Adipose tissue (tissue), 3 donors: Measurements from ENCODE around the gene PPP4R3B. TPM values are rescaled to one million over a fixed set of nuclear protein-coding genes. Genes with fewer than 3 reads are reported as not detected.

Experiments
- H3K27ac ChIP-seq: one replicate; pipeline ENCODE4 v1.5.1; 2013; ENCODE audit warnings: low read depth, low read length
- WGBS, 3 donors: extraction: QIAGEN DNeasy Blood & Tissue Kit; methylation state at CpG; one replicate each; pipeline ENCODE4 v1.1.7; 2013; 5-methylcytosine and 5-hydroxymethylcytosine counted together
- polyA plus RNA-seq, 3 donors: library from polyadenylated mRNA; stranded (reverse); fragments of 200-250 nt; gene quantifications; one replicate each; pipeline ENCODE4 v1.2.3, GENCODE V29; 2013
- donor health status: healthy with polysubstance abuse.
- donor health status: Bipolar disorder and iron deficiency.
- donor health status: healthy.

The PPP4R3B gene
- polyA plus RNA-seq, 3 donors = 18.4 to 34.9 (median 22.7) TPM

DNA sequence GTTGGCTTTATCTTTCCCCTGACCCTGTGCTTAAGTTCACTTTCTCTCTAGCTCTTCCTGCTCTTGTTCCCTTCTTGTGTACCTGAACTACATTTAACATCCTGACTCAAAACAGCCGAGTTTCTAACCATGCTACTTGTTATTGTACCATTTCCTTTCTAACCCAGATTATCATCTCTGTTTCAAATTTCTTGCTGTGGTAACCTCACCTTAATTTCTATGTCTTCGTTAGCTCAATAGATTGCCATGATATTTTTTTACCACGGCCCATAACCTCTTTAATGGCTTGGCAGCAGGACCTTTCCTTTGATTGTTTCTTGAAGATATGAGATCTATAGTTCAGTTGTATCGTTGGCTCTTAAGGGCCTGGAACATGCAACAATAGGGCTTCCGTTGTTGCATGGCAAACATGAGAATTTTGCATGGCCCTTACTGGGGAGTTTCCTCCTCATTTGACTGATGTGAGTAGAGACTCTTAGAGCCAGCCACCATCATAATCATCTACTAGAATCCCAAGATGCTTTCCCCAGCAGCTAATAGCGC, 86.8 kb downstream of the PPP4R3B start:
- WGBS, 3 donors = 79 to 93% (median 80%) methylated on average over 6 of the region's 6 CpGs
- no peak overlapping the region for H3K27ac ChIP-seq

GRCh38 chr2:55526174-55526573, 91.2 kb downstream of the PPP4R3B start:
- no peak overlapping the region for H3K27ac ChIP-seq
- 97 to 100% (median 100%) methylated on average over 1 of the region's 1 CpG for WGBS, 3 donors

DNA sequence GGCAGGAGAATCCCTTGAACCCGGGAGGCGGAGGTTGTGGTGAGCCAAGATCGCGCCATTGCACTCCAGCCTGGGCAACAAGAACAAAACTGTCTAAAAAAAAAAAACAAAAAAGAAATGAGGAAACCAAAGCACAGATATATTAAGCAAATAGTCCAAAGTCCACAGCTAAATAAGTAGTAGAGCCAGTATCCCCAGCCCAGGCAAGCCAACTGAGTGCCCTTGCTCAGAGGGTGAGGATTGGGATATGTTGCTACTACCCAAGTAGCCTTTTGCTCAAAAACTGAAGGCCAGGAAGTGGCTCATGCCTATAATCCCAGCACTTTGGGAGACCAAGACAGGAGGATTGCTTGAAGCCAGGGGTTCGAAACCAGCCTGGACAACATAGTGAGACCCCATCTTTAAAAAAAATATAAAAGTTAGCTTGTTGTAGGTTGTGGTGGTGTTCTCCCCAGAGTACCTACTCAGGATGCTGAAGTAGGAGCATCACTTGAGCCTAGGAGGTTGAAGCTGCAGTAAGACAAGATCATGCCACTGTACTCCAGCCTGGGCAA, 92.5 kb downstream of the PPP4R3B start:
- 76 to 97% (median 87%) methylated on average over 5 of the region's 5 CpGs for WGBS, 3 donors

GRCh38 chr2:55519938-55520885, 97.2 kb downstream of the PPP4R3B start:
- no peak overlapping the region for H3K27ac ChIP-seq
- WGBS, 3 donors = 2% methylated on average over 35 of the region's 35 CpGs

More for the DNA sequence above, 92.5 kb downstream of the PPP4R3B start:
- H3K27ac ChIP-seq = no peak overlapping the region

DNA sequence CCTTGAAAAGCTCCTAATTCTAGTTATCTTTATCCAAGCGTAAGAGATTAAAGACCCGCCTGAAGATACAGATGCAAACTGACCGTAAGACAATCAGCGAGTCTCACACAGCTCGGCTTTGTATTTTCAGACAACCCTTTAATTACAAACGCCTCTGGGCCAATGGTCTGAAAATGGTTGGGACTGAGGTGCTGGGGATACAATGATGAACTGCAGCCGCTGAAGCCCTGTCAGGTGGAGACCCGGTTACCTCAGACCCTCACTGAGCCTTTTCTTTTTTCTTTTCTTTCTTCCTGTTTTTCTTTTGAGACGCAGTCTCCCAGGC, 98.6 kb downstream of the PPP4R3B start:
- 22 to 40% (median 31%) methylated on average over 9 of the region's 9 CpGs for WGBS, 3 donors
- H3K27ac ChIP-seq = no peak overlapping the region

GRCh38 chr2:55511508-55512124, 105.8 kb downstream of the PPP4R3B start:
- 31 to 42% (median 34%) methylated on average over 7 of the region's 7 CpGs for WGBS, 3 donors
- H3K27ac ChIP-seq = no peak overlapping the region

DNA sequence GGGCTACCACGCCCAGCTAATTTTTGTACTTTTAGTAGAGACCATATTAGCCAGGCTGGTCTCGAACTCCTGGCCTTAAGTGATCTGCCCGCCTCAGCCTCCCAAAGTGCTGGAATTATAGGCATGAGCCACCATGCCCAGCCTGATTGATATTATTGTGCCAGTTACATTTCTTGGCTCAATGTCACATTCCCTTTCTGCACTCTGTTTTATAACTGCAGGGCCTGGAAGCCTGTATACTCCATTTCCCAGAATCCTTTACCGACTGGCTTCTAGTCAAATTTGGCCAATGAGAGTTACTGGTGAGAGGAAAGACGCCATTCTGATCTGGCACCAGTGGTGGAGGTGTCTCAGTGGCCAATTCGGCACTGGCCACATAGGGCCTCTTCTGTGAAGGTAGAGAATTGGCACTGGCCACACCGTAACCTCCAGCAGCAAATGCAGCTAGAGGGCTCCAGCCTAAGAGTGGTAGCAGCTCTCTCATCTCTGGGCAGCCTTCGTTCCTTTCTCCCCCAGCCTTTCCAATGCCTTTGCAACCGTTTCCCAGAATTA, 114.8 kb downstream of the PPP4R3B start:
- no peak overlapping the region for H3K27ac ChIP-seq
- 84 to 94% (median 94%) methylated on average over 9 of the region's 9 CpGs for WGBS, 3 donors

DNA sequence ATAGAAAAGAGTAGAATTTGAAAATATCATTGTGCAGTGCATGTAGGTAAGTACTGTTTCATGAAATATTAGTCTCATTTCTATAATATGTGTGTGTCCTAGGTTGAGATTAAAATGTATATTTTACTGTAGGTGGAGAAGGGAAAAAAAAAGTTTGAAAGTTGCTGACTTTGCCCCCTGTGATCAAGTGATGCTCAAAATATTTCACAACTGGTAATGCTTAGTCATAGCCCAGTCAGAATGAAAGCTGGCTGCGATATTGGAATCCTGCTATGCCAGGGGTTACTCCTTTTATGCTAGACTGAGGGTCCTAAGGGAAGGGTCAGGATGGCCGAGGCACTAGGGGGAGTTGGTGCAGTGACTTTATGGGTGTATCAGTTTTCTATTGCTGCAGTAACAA, 117.4 kb downstream of the PPP4R3B start:
- H3K27ac ChIP-seq = no peak overlapping the region
- 54 to 70% (median 58%) methylated on average over 2 of the region's 2 CpGs for WGBS, 3 donors

DNA sequence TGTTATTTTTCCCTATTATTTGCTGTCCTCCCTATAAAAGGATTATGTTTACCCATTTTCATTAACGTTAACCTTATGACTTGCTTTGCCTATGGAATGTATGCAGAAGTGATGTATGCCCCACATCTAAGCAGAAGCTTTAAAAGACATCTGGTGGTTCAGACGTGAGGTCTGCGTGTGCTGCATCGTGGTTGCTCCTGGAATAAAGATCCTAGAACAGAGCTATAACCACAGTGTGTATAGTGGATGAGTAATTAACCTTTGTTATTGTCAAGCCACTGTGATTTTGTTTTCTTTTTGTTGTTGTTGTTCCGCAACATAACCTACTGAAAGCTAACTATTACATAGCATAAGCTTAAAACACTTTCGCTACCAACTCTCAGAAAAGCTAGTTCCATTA, 118.8 kb downstream of the PPP4R3B start:
- WGBS, 3 donors = 84 to 88% (median 86%) methylated on average over 6 of the region's 6 CpGs
- no peak overlapping the region for H3K27ac ChIP-seq

Other genes with a start within 250 kb of the PPP4R3B start
- gene CCDC88A, start 197.8 kb downstream of the PPP4R3B start, polyA plus RNA-seq = 10 to 100 TPM in 1 of 3 donors, 1 to 10 TPM in 2; 5.3 to 17.5 (median 8.5) TPM
- gene CFAP36, start 97.9 kb downstream of the PPP4R3B start, polyA plus RNA-seq = 10 to 100 TPM; 14.2 to 40.7 (median 17.9) TPM
- gene PNPT1, start 76.2 kb upstream of the PPP4R3B start, polyA plus RNA-seq = 10 to 100 TPM in 1 of 3 donors, 1 to 10 TPM in 2; 6.3 to 11.3 (median 7.4) TPM